H1 (cell line): Measurements from ENCODE around the gene CADM2. TPM values are rescaled to one million over a fixed set of nuclear protein-coding genes. Genes with fewer than 3 reads are reported as not detected.

Experiments used
- EGR1 ChIP-seq: IDR thresholded peaks from 2 replicates; pipeline ENCODE4 v1.6.1; 2011; ENCODE audit warnings: low read depth, low read length, borderline replicate concordance
- NANOG ChIP-seq: IDR thresholded peaks from 2 replicates; pipeline ENCODE4 v1.6.1; 2011; ENCODE audit warnings: low read length, low read depth, mild to moderate bottlenecking, inconsistent platforms; ENCODE audit not compliant: insufficient read depth, poor library complexity, severe bottlenecking
- polyA plus RNA-seq, 7 experiments: library from polyadenylated mRNA; depleted of rRNA in 3 of 7; stranded (reverse) in 5 of 7; unstranded in 2 of 7; fragments of >200 nt in 5 of 7; fragments of 200-250 nt in 2 of 7; gene quantifications; 1 replicate in 5 of 7; 2 replicates in 1 of 7; 4 replicates in 1 of 7; pipeline versions ENCODE4 v1.2.1 to v1.2.3, GENCODE V29; 2011 to 2013; ENCODE audit warnings: missing spikeins in 2 of 7, mixed read lengths in 2 of 7
- total RNA-seq: library from RNA; stranded (reverse); fragmentation: NEBNext Ultra II Directional; extraction: Animal tissue kit (Norgen Biotek cat#: 25700); gene quantifications from 2 replicates; pipeline ENCODE4 v1.2.1, GENCODE V29; 2021

The CADM2 gene
- total and polyA plus RNA-seq, 2 of the 8 experiments (the other 6 are each of a cell fraction or from before 2014, with no cell fraction given), result 14.9 to 20.9 TPM

GRCh38 chr3:85933326-85933725 lies 974.5 kb downstream of the CADM2 start (continued):
- TF ChIP-seq NANOG (no peak), EGR1 (no peak)
